ENCODE measurements around the gene PRRT1. TPM values are rescaled to one million over a fixed set of nuclear protein-coding genes. Genes with fewer than 3 reads are reported as not detected.

Gene PRRT1
- total RNA-seq, 1 experiment from 2014 or later, result 12.6 TPM

- Histone ChIP-seq H3K4me1 (replicated peaks; ENCODE audit: insufficient read depth) (no peaks in the 10 kb centered on the region), H2AFZ (no peak overlapping the region), H3K4me3 (no peak overlapping the region), H3K79me2 (ENCODE audit: low read depth) (no peaks in the 10 kb centered on the region), H3K9me2 (ENCODE audit: insufficient read depth) (no peaks in the 10 kb centered on the region), H3K9me3 (ENCODE audit: insufficient read depth, low read depth) (no peaks in the 10 kb centered on the region), H4K20me1 (ENCODE audit: insufficient read depth) (no peaks in the 10 kb centered on the region), H3K4me2 (no peak overlapping the region), H3K36me3 (ENCODE audit: low read depth) (no peaks in the 10 kb centered on the region), H3F3A (ENCODE audit: insufficient read depth, low read depth) (peaks cover 17% of the 10 kb centered on the region; the same call in 1 of the 2 replicates), H3K27ac (no peak overlapping the region), H3K27me3 (ENCODE audit: insufficient read depth, low read depth) (no peaks in the 10 kb centered on the region)
- BruUV-seq (replicated peaks), result no TSS peak
- ChIA-PET CTCF (no interaction called here), POLR2A (ENCODE audit: unreplicated experiment) (no interaction called here)
- TF ChIP-seq EZH2 (IDR thresholded peaks at IDR 0.05; ENCODE audit: low read depth) (no peak), CTCF (conservative IDR thresholded peaks at IDR 0.05) (no peak)
- intact Hi-C loops (cut with micrococcal nuclease; ENCODE audit: unreplicated experiment), result no loop called here
- DNase-seq, result no peak
These were observed 15.5 kb upstream of the PRRT1 start for GRCh38 chr6:32167154-32167760.

DNA sequence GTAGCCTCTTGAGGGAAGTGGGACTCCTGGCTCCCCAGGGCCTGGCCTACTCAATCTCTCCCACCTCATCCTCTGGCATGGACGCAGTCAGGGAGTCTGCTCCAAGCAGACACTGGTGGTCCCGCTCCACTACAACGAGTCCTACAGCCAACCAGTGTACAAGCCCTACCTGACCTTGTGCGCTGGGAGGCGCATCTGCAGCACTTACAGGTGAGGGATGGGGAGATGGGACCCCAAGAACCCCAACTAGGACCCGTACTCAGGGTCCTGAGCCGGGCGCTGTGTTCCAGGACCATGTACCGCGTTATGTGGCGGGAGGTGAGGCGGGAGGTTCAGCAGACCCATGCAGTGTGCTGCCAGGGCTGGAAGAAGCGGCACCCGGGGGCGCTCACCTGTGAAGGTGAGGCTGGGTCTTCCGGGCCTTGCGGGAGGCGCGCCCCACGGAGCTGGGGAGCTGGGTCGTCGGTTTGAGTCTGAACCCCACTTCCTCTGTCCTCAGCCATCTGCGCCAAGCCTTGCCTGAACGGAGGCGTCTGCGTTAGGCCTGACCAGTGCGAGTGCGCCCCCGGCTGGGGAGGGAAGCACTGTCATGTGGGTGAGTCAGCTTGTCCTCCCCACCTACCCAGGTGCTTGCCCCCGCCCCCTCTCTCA is 14.8 kb upstream of the PRRT1 start:
- Histone ChIP-seq H3K36me3 (ENCODE audit: low read depth) (no peaks in the 10 kb centered on the region), H4K20me1 (ENCODE audit: insufficient read depth) (no peaks in the 10 kb centered on the region), H3K27ac (no peak overlapping the region), H3K4me3 (no peak overlapping the region), H2AFZ (no peak overlapping the region), H3F3A (ENCODE audit: insufficient read depth, low read depth) (peaks cover 17% of the 10 kb centered on the region; the same call in 1 of the 2 replicates), H3K4me1 (replicated peaks; ENCODE audit: insufficient read depth) (no peaks in the 10 kb centered on the region), H3K79me2 (ENCODE audit: low read depth) (no peaks in the 10 kb centered on the region), H3K4me2 (no peak overlapping the region), H3K27me3 (ENCODE audit: insufficient read depth, low read depth) (no peaks in the 10 kb centered on the region), H3K9me2 (ENCODE audit: insufficient read depth) (no peaks in the 10 kb centered on the region), H3K9me3 (ENCODE audit: insufficient read depth, low read depth) (no peaks in the 10 kb centered on the region)
- intact Hi-C loops (cut with micrococcal nuclease; ENCODE audit: unreplicated experiment), result no loop called here
- DNase-seq, result no peak
- no TSS peak for BruUV-seq (replicated peaks)
- ChIA-PET CTCF (no interaction called here), POLR2A (ENCODE audit: unreplicated experiment) (no interaction called here)
- no peak for TF ChIP-seq EZH2 (IDR thresholded peaks at IDR 0.05; ENCODE audit: low read depth)
- TF ChIP-seq CTCF (conservative IDR thresholded peaks at IDR 0.05), result no peak

GRCh38 chr6:32164295-32164694 is 12.6 kb upstream of the PRRT1 start, which contains the start of gene EGFL8:
EGFL8 (plus strand) TSS chr6:32164595; CDS start chr6:32166166, 1,571 bp downstream.
- Histone ChIP-seq H3K79me2 (ENCODE audit: low read depth) (no peaks in the 10 kb centered on the region), H3F3A (ENCODE audit: insufficient read depth, low read depth) (peaks cover 14% of the 10 kb centered on the region; the same call in 1 of the 2 replicates), H3K9me3 (ENCODE audit: insufficient read depth, low read depth) (no peaks in the 10 kb centered on the region), H3K27me3 (ENCODE audit: insufficient read depth, low read depth) (no peaks in the 10 kb centered on the region), H3K27ac (no peak within 1 kb of the TSS), H2AFZ (no peak within 1 kb of the TSS), H3K4me1 (replicated peaks; ENCODE audit: insufficient read depth) (no peaks in the 10 kb centered on the region), H4K20me1 (ENCODE audit: insufficient read depth) (no peaks in the 10 kb centered on the region), H3K4me2 (no peak within 1 kb of the TSS), H3K9me2 (ENCODE audit: insufficient read depth) (no peaks in the 10 kb centered on the region), H3K36me3 (ENCODE audit: low read depth) (no peaks in the 10 kb centered on the region), H3K4me3 (no peak within 1 kb of the TSS)
- ChIA-PET CTCF (interaction anchor here (0.5 kb wide), 1 partner anchor 87 kb away, joined by 4 read pairs; no protein-coding TSS in a partner anchor), POLR2A (ENCODE audit: unreplicated experiment) (no interaction called here)
- intact Hi-C loops (cut with micrococcal nuclease; ENCODE audit: unreplicated experiment), result no loop called here
- DNase-seq, result no peak
- no peak for TF ChIP-seq CTCF (conservative IDR thresholded peaks at IDR 0.05)
- no peak for TF ChIP-seq EZH2 (IDR thresholded peaks at IDR 0.05; ENCODE audit: low read depth)
- no TSS peak for BruUV-seq (replicated peaks)

All from PC-9 (cell line).